H1 (cell line): ENCODE measurements around the gene CHST3. TPM values are rescaled to one million over a fixed set of nuclear protein-coding genes. Genes with fewer than 3 reads are reported as not detected.

Source experiments
- HDAC2 ChIP-seq, 2 experiments: fragments of 300-600 bp in 1 of 2; sonication (generic) in 1 of 2; IDR thresholded peaks; 2 replicates each; pipeline ENCODE4 v1.6.1; 2011 to 2012; ENCODE audit warnings: low read depth in 2 of 2, low read length in 2 of 2, mild to moderate bottlenecking in 2 of 2, moderate library complexity in 2 of 2, borderline replicate concordance in 1 of 2, inconsistent platforms in 1 of 2
- POLR2A ChIP-seq, 2 experiments: IDR thresholded peaks; 1 replicate in 1 of 2; 2 replicates in 1 of 2; pipeline ENCODE4 v1.6.1; 2011; ENCODE audit warnings: low read depth in 2 of 2, low read length in 2 of 2, mild to moderate bottlenecking in 2 of 2; ENCODE audit errors: control extremely low read depth in 1 of 2
- RAD21 ChIP-seq, 2 experiments: IDR thresholded peaks in 1 of 2; conservative IDR thresholded peaks in 1 of 2; 2 replicates each; pipeline ENCODE4 v1.6.1; 2011; ENCODE audit warnings: low read depth in 2 of 2, low read length in 2 of 2, improper control_type of control experiment in 1 of 2, inconsistent platforms in 1 of 2, mild to moderate bottlenecking in 1 of 2, moderate library complexity in 1 of 2
- SRF ChIP-seq: IDR thresholded peaks from 2 replicates; pipeline ENCODE4 v1.6.1; 2011; ENCODE audit warnings: mild to moderate bottlenecking, low read depth, low read length, moderate library complexity
- polyA plus RNA-seq, 7 experiments: library from polyadenylated mRNA; depleted of rRNA in 3 of 7; stranded (reverse) in 5 of 7; unstranded in 2 of 7; fragments of >200 nt in 5 of 7; fragments of 200-250 nt in 2 of 7; gene quantifications; 1 replicate in 5 of 7; 2 replicates in 1 of 7; 4 replicates in 1 of 7; pipeline versions ENCODE4 v1.2.1 to v1.2.3, GENCODE V29; 2011 to 2013; ENCODE audit warnings: missing spikeins in 2 of 7, mixed read lengths in 2 of 7
- total RNA-seq: library from RNA; stranded (reverse); fragmentation: NEBNext Ultra II Directional; extraction: Animal tissue kit (Norgen Biotek cat#: 25700); gene quantifications from 2 replicates; pipeline ENCODE4 v1.2.1, GENCODE V29; 2021

CHST3 gene
- total and polyA plus RNA-seq, 2 of the 8 experiments (the other 6 are each of a cell fraction or from before 2014, with no cell fraction given): 2.0 to 5.8 TPM

- TF ChIP-seq HDAC2 (IDR thresholded peaks at IDR 0.05; ENCODE audit: borderline replicate concordance in 1 of 2, low read depth in 2 of 2, low read length in 2 of 2) (no peak), SRF (no peak), RAD21 (IDR thresholded peaks at IDR 0.05 in 1 of 2, conservative IDR thresholded peaks at IDR 0.05 in 1 of 2; ENCODE audit: low read depth in 2 of 2, low read length in 2 of 2) (no peak), POLR2A (IDR thresholded peaks at IDR 0.05; ENCODE audit: control extremely low read depth in 1 of 2, low read depth in 2 of 2, low read length in 2 of 2) (no peak)
These were observed 11.4 kb upstream of the CHST3 start (continued) for GRCh38 chr10:71952745-71953144.
